DOHH2 (cell line): ENCODE measurements around the gene PDE1C.

ENCODE experiments used
- CTCF ChIP-seq: fragments of 200-600 bp; sonication (generic); IDR thresholded peaks from one replicate; pipeline ENCODE4 v1.5.1; 2014; ENCODE audit warnings: antibody characterized with exemption, mild to moderate bottlenecking, low read depth, low read length; ENCODE audit not compliant: poor library complexity, severe bottlenecking
- EZH2phosphoT487 ChIP-seq: fragments of 200-600 bp; sonication (generic); IDR thresholded peaks from 2 replicates; pipeline ENCODE4 v1.6.1; 2017; ENCODE audit warnings: borderline replicate concordance, mild to moderate bottlenecking, antibody characterized with exemption, low read length, moderate library complexity, mixed read lengths

GRCh38 chr7:32088451-32088881 is 18.3 kb upstream of the PDE1C start:
- TF ChIP-seq CTCF: no peak
- TF ChIP-seq EZH2phosphoT487: no peak
